Loucy (cell line): Measurements from ENCODE around the gene DIS3L.
"Not testable (repeated sequence)": the region's sequence is repeated elsewhere in the genome, so short reads cannot be mapped to it uniquely, and the experiment has no call there.

Experiments used
- H2AFZ ChIP-seq: fragments of 200-600 bp; sonication (generic); 2 replicates; pipeline ENCODE4 v1.6.0; 2016; ENCODE audit warnings: antibody characterized with exemption, mild to moderate bottlenecking, low read length, moderate library complexity
- H3F3A ChIP-seq: fragments of 200-600 bp; 2 replicates; pipeline ENCODE4 v1.6.0; 2016; ENCODE audit warnings: antibody characterized with exemption, low read depth, mild to moderate bottlenecking
- H3K27me3 ChIP-seq: fragments of 200-600 bp; sonication (generic); 2 replicates; pipeline ENCODE4 v1.6.1; 2014; ENCODE audit warnings: low read length, mild to moderate bottlenecking; ENCODE audit not compliant: insufficient read depth, poor library complexity, severe bottlenecking
- H3K36me3 ChIP-seq: fragments of 200-600 bp; sonication (generic); 2 replicates; pipeline ENCODE4 v1.6.1; 2016; ENCODE audit warnings: low read length; ENCODE audit not compliant: insufficient read depth
- H3K4me1 ChIP-seq: fragments of 200-600 bp; sonication (generic); 2 replicates; pipeline ENCODE4 v1.5.1; 2014; ENCODE audit warnings: low read length, mild to moderate bottlenecking; ENCODE audit not compliant: insufficient read depth, poor library complexity, severe bottlenecking
- H3K4me2 ChIP-seq: fragments of 200-600 bp; sonication (generic); 2 replicates; pipeline ENCODE4 v1.6.0; 2014; ENCODE audit warnings: antibody characterized with exemption, low read length, low read depth, mild to moderate bottlenecking; ENCODE audit not compliant: poor library complexity, severe bottlenecking
- H3K4me3 ChIP-seq: fragments of 200-600 bp; sonication (generic); 2 replicates; pipeline ENCODE4 v1.5.1; 2014; ENCODE audit warnings: low read length, mild to moderate bottlenecking, mixed read lengths; ENCODE audit not compliant: poor library complexity, severe bottlenecking
- H3K79me2 ChIP-seq: fragments of 200-600 bp; sonication (generic); 2 replicates; pipeline ENCODE4 v1.6.1; 2014; ENCODE audit warnings: low read length; ENCODE audit not compliant: insufficient read depth
- H3K9ac ChIP-seq: fragments of 200-600 bp; sonication (generic); 2 replicates; pipeline ENCODE4 v1.6.0; 2014; ENCODE audit warnings: mild to moderate bottlenecking, low read depth, low read length, moderate library complexity; ENCODE audit not compliant: poor library complexity, severe bottlenecking
- H3K9me2 ChIP-seq: fragments of 200-600 bp; sonication (generic); replicated peaks from 2 replicates; pipeline ENCODE4 v1.6.1; 2016; ENCODE audit warnings: low read depth, low read length, mixed read lengths
- H3K9me3 ChIP-seq: fragments of 200-600 bp; sonication (generic); 2 replicates; pipeline ENCODE4 v1.6.1; 2014; ENCODE audit warnings: mild to moderate bottlenecking, antibody characterized with exemption, low read length, low read depth; ENCODE audit not compliant: insufficient read depth
- H4K20me1 ChIP-seq: fragments of 200-600 bp; sonication (generic); 2 replicates; pipeline ENCODE4 v1.6.0; 2014; ENCODE audit warnings: antibody characterized with exemption, low read length, mild to moderate bottlenecking; ENCODE audit not compliant: insufficient read depth, poor library complexity, severe bottlenecking
- CTCF ChIP-seq: fragments of 200-600 bp; sonication (generic); conservative IDR thresholded peaks from 2 replicates; pipeline ENCODE4 v1.5.1; 2014; ENCODE audit warnings: mild to moderate bottlenecking, antibody characterized with exemption, low read length
- EZH2phosphoT487 ChIP-seq: fragments of 200-600 bp; IDR thresholded peaks from 2 replicates; pipeline ENCODE4 v1.6.1; 2018; ENCODE audit warnings: antibody characterized with exemption, mild to moderate bottlenecking, moderate library complexity, borderline replicate concordance

Gene DIS3L

GRCh38 chr15:66326051-66326450 is 32.7 kb downstream of the DIS3L start:
- Histone ChIP-seq H3K36me3 (peaks cover 84% of the 10 kb centered on the region; the same call in 1 of the 2 replicates), H3K79me2 (no peaks in the 10 kb centered on the region), H3K27me3 (no peaks in the 10 kb centered on the region), H3K4me2 (no peak overlapping the region), H3K9me3 (no peaks in the 10 kb centered on the region), H3F3A (no peaks in the 10 kb centered on the region), H3K9me2 (no peaks in the 10 kb centered on the region), H3K9ac (no peak overlapping the region), H3K4me1 (no peaks in the 10 kb centered on the region), H4K20me1 (no peaks in the 10 kb centered on the region), H2AFZ (no peak overlapping the region), H3K4me3 (no peak overlapping the region)
- TF ChIP-seq CTCF (no peak), EZH2phosphoT487 (no peak)

- Histone ChIP-seq H4K20me1 (no peaks in the 10 kb centered on the region), H3K4me2 (no peak overlapping the region), H3K79me2 (no peaks in the 10 kb centered on the region), H3K36me3 (peaks cover 72% of the 10 kb centered on the region; the same call in 1 of the 2 replicates), H3K4me3 (no peak overlapping the region), H3K9ac (no peak overlapping the region), H2AFZ (no peak overlapping the region), H3K9me2 (no peaks in the 10 kb centered on the region), H3K27me3 (no peaks in the 10 kb centered on the region), H3K4me1 (no peaks in the 10 kb centered on the region), H3F3A (no peaks in the 10 kb centered on the region), H3K9me3 (no peaks in the 10 kb centered on the region)
- TF ChIP-seq EZH2phosphoT487 (no peak), CTCF (no peak)
These were observed 34.4 kb downstream of the DIS3L start for GRCh38 chr15:66327736-66328135.

- Histone ChIP-seq H3K9ac (no peak overlapping the region), H3K4me3 (no peak overlapping the region), H4K20me1 (no peaks in the 10 kb centered on the region), H3K9me3 (no peaks in the 10 kb centered on the region), H3K27me3 (no peaks in the 10 kb centered on the region), H3K4me2 (no peak overlapping the region), H3K36me3 (peaks cover 71% of the 10 kb centered on the region; the same call in 1 of the 2 replicates), H2AFZ (no peak overlapping the region), H3F3A (no peaks in the 10 kb centered on the region), H3K4me1 (no peaks in the 10 kb centered on the region), H3K79me2 (no peaks in the 10 kb centered on the region), H3K9me2 (no peaks in the 10 kb centered on the region)
- TF ChIP-seq CTCF (no peak), EZH2phosphoT487 (no peak)
These were observed 35.4 kb downstream of the DIS3L start for GRCh38 chr15:66328771-66329170.

- H4K20me1 ChIP-seq, H3K9me3 ChIP-seq, H3K9me2 ChIP-seq, H3K4me1 ChIP-seq, H2AFZ ChIP-seq, H3F3A ChIP-seq, H3K27me3 ChIP-seq, H3K4me3 ChIP-seq, H3K9ac ChIP-seq, H3K79me2 ChIP-seq, H3K4me2 ChIP-seq: not testable (repeated sequence)
- peaks cover 36% of the 10 kb centered on the region; the same call in 1 of the 2 replicates for H3K36me3 ChIP-seq
These were observed 55.2 kb downstream of the DIS3L start for GRCh38 chr15:66348530-66348929.
